IPS-15b (cell line): ENCODE data around the gene PTP4A2.
"Not testable (repeated sequence)": the region's sequence is repeated elsewhere in the genome, so short reads cannot be mapped to it uniquely, and the experiment has no call there.

Source experiments
- H3K27me3 ChIP-seq: one replicate; pipeline ENCODE4 v1.6.1; 2013; ENCODE audit warnings: low read length; ENCODE audit not compliant: control insufficient read depth, insufficient read depth
- H3K36me3 ChIP-seq: one replicate; pipeline ENCODE4 v1.6.1; 2013; ENCODE audit warnings: low read length; ENCODE audit not compliant: control insufficient read depth, insufficient read depth
- H3K4me1 ChIP-seq: one replicate; pipeline ENCODE4 v1.6.1; 2013; ENCODE audit warnings: mild to moderate bottlenecking, low read length; ENCODE audit not compliant: control insufficient read depth, insufficient read depth
- H3K4me3 ChIP-seq: one replicate; pipeline ENCODE4 v1.5.1; 2013; ENCODE audit warnings: low read depth, low read length
- H3K9ac ChIP-seq: one replicate; pipeline ENCODE4 v1.6.1; 2013; ENCODE audit warnings: low read depth, mild to moderate bottlenecking, low read length
- H3K9me3 ChIP-seq: one replicate; pipeline ENCODE4 v1.6.1; 2013; ENCODE audit warnings: mild to moderate bottlenecking, low read length; ENCODE audit not compliant: control insufficient read depth, insufficient read depth

Gene PTP4A2

DNA sequence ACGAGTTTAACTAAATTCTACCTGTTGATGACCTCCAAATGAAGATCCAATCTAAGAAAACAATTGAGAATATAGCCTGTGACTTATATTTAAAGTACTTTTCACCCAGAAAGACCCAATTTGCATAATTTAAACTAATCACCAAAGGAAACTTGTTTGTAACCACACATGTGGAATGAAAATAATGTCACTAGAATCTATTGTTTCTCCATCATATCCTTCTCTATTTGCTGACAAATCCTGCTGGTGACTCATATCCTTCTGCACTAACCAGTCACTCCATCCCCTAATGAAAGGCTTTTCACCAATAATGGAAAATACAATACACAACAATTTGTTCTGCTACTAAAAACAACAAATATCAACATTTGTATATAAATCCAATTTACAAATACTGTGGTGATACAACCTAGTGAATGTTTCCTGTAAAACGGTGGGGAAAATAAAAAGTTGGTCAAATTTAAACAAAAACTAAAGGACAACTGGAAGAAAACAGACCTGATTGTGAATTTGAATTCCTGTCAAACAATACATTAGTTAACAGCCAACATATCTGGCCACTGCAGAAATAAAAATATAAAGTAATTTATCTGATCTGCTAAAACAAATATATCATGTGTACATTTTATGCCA, 6.5 kb downstream of the PTP4A2 start:
- H3K27me3 ChIP-seq, result no peaks in the 10 kb centered on the region
- peaks cover 39% of the 10 kb centered on the region for H3K4me1 ChIP-seq
- no peak overlapping the region for H3K9ac ChIP-seq
- no peaks in the 10 kb centered on the region for H3K36me3 ChIP-seq
- H3K9me3 ChIP-seq, result no peaks in the 10 kb centered on the region
- H3K4me3 ChIP-seq, result peak overlapping the region; percentile 10

DNA sequence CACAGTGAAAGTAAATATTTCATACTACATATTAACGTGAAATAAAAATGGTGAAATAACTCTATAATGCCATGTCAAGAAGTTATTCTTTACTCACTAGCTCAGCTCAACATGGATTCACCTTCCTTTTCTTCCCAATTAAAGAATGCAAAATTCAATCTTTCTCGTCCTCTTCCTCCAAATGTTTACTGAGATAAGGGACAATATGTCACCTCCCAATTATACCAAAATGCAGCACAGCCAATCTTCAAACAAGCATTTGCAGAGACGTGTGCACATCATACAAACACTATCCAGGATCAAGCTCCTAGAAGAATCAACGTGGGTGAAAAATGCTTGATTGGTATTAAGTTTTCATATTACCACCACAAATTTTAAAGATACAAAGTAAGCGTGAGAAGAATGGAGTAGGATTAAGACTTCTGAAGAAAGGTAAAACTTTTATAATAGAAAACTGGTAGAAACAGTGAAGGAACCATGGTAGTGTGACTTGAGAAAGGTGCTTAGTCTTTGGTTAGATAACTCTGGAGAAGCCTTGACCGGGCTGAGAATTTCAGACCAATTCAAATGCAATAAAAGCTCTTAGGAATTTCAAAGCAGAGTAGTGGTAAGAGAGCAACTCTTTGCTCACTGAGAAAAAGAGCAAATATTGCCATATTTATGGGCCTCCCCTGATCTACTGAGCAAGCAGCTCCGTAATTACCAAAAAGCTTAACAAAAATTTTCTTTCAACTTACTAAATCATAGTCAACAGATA, 7.2 kb downstream of the PTP4A2 start:
- Histone ChIP-seq H3K9me3 (no peaks in the 10 kb centered on the region), H3K36me3 (no peaks in the 10 kb centered on the region), H3K9ac (no peak overlapping the region), H3K4me3 (peak overlapping the region; percentile 10), H3K4me1 (peaks cover 41% of the 10 kb centered on the region), H3K27me3 (no peaks in the 10 kb centered on the region)

DNA sequence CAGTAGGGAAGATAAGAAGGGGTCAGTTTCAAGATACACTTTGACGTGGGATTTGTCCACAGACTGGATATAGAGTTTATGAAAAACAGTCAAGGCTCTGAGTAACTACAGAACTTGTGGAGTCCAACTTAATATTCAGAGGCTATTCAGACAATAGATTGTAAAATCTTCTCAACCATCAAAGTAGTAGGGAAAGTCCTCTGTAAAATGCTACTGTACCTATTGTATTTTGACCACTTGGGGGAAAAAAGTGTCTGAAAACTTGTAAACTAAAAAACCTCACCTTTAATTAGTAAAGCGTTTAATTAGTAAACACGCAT, 10.5 kb downstream of the PTP4A2 start:
- H3K27me3 ChIP-seq, result no peaks in the 10 kb centered on the region
- no peak overlapping the region for H3K4me3 ChIP-seq
- H3K4me1 ChIP-seq, result peaks cover 37% of the 10 kb centered on the region
- no peaks in the 10 kb centered on the region for H3K36me3 ChIP-seq
- H3K9me3 ChIP-seq, result no peaks in the 10 kb centered on the region
- H3K9ac ChIP-seq, result no peak overlapping the region

DNA sequence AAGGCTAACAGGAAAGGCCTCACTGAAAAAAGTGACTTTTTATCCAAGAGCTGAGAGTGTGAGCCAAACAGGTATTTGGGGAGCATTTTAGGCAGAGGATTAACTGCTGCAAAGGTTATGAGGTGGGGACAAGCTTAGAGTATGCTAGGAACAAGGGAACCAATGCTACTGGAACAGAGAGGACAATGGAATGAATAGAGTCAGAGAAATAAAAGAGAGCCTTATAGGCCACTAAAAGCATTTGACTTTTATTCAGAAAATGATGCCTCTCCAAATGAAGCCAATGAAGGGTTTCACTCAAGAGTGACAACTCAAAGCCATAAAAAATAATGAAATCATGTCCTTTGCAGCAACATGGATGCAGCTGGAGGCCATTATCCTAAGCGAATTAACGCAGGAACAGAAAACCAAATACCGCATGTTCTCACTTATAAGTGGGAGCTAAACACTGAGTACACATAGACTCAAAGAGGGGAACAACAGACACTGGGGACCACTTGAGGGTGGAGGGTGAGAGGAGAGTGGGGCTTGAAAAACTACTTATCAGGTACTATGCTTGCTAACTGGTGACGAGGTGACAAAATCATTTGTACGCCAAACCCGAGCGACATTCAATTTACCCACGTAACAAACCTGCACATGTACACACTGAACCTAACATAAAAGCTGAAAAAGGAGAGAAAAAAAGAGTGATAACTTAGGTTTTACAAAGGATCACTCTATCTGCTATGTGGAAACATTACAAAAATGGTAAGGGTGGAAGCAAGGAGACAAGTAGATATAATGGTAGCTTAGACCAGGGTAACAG, 11.1 kb downstream of the PTP4A2 start:
- H3K27me3 ChIP-seq, result no peaks in the 10 kb centered on the region
- peaks cover 31% of the 10 kb centered on the region for H3K4me1 ChIP-seq
- no peaks in the 10 kb centered on the region for H3K9me3 ChIP-seq
- no peak overlapping the region for H3K4me3 ChIP-seq
- no peaks in the 10 kb centered on the region for H3K36me3 ChIP-seq
- no peak overlapping the region for H3K9ac ChIP-seq

DNA sequence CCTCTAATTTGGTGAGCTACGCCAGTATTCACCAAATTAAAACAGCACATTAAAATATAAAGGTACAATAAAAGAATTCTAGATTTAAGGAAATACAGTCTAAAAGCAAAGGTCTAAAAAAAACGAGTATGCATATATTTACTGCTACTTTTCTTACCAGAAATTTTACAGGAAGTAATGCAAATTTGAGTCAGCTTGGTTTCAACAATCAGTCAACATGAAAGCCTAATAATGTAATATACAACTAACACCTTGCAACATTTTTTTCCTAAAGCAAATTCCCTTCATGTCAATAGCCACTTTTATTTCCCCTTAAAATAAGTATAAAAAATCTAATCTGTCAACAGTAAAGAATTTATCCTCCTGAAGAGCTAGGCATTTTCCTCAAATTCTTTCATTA, 11.9 kb downstream of the PTP4A2 start:
- no peaks in the 10 kb centered on the region for H3K27me3 ChIP-seq
- no peak overlapping the region for H3K4me3 ChIP-seq
- no peak overlapping the region for H3K9ac ChIP-seq
- peaks cover 23% of the 10 kb centered on the region for H3K4me1 ChIP-seq
- no peaks in the 10 kb centered on the region for H3K9me3 ChIP-seq
- no peaks in the 10 kb centered on the region for H3K36me3 ChIP-seq

DNA sequence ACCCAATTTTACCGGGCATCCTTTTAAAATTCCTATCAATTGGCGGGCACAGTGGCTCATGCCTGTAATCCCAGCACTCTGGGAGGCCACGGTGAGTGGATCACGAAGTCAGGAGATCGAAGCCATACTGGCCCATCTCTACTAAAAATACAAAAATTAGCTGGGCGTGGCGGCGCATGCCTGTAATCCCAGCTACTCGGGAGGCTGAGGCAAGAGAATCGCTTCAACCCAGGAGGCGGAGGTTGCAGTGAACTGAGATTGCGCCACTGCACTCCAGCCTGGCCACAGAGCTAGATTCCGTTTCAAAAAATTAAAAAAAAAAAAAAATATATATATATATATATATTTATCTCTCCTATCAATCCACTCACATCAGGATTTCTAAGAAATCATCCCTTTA, 12.3 kb downstream of the PTP4A2 start:
- not testable (repeated sequence) for H3K9me3 ChIP-seq, H3K9ac ChIP-seq, H3K36me3 ChIP-seq, H3K27me3 ChIP-seq, H3K4me3 ChIP-seq
- H3K4me1 ChIP-seq, result peaks cover 19% of the 10 kb centered on the region

DNA sequence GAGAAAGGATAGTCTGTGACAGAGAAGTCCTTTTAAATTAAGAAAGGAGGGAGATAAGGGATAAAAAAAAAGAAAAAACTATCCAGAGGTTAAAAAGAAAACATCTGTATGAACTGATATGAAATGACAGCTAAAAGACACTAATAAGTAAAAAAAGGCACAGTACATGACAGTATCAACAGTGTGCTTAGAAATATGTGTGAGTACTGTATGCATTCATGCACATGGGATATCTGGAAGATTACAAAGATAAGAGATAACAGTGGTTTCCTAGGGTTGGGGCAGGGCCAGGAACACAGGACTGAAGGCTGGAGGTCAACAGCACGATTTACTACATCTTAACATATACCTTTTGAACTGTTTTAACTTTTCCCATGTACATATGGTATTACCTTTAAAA, 13.3 kb downstream of the PTP4A2 start:
- Histone ChIP-seq H3K4me3 (no peak overlapping the region), H3K27me3 (no peaks in the 10 kb centered on the region), H3K9ac (no peak overlapping the region), H3K9me3 (no peaks in the 10 kb centered on the region), H3K36me3 (no peaks in the 10 kb centered on the region), H3K4me1 (peaks cover 15% of the 10 kb centered on the region)

DNA sequence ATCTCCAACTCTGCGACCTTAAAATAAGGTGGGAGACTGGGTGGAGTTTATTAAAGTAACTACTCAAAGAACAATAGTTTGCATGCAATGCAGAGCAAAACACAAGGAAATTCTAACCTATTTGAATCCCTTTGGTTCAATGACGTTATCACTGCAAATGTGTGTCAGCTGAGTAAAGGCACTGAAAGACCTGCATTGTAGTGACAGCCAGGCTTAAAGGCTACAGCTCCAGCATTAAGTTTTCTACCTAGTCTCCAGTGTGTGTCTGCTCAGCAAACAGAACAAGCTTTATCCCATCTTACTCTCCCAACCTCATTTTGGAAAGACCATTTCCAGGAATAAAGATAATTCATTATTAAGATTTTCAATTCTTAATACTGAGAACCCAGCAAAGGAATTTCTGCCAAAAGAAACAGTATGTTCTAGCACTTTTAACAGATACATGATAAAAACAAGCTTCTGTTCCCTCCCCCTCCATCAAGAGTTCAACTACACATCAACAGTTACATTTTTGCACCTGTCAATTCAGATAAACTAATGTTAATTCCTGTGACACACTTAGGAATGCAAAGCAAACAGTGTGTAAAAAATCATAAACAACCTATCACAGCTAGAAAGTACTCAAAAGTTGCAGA, 14.2 kb downstream of the PTP4A2 start:
- Histone ChIP-seq H3K9ac (no peak overlapping the region), H3K4me1 (peaks cover 15% of the 10 kb centered on the region), H3K36me3 (no peaks in the 10 kb centered on the region), H3K27me3 (no peaks in the 10 kb centered on the region), H3K4me3 (no peak overlapping the region), H3K9me3 (no peaks in the 10 kb centered on the region)

DNA sequence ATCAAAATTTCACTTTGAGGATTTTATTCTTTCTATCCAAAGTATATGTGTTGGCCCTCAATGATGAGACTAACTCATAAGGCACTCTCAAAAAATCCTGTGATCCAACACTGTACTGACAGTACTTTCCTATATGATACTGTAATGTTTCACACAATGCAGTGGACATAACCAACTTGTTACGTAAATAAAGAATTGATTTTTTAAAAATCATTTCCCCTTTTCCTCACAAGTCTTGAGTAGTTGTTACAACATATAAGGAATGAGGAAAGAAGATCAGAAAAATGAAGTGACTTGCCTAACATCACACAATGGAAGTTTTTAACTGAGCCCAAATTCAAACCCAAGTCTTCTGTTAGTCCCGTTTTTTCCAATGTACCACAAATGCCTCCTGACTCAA, 17.2 kb downstream of the PTP4A2 start:
- no peaks in the 10 kb centered on the region for H3K4me1 ChIP-seq
- H3K4me3 ChIP-seq, result no peak overlapping the region
- H3K9me3 ChIP-seq, result no peaks in the 10 kb centered on the region
- no peaks in the 10 kb centered on the region for H3K27me3 ChIP-seq
- H3K36me3 ChIP-seq, result no peaks in the 10 kb centered on the region
- H3K9ac ChIP-seq, result no peak overlapping the region

DNA sequence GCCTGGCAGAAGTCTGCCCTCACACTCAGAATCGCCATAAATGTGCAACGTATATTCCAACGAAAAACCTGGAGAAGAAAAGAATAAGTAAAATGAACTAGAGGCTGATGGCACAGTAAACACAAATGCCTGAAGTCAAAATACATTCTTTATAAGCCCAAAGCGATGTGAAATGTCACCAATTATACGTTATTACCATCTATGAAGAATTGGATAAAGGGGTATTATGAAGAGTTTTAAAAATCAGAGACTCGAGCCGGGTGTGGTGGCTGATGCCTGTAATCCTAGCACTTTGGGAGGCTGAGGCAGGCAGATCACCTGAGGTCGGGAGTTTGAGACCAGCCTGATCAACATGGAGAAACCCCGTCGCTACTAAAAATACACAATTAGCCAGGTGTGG, 18.6 kb downstream of the PTP4A2 start:
- Histone ChIP-seq H3K27me3 (no peaks in the 10 kb centered on the region), H3K36me3 (peaks cover 5% of the 10 kb centered on the region), H3K4me1 (no peaks in the 10 kb centered on the region), H3K9ac (no peak overlapping the region), H3K4me3 (no peak overlapping the region), H3K9me3 (no peaks in the 10 kb centered on the region)

DNA sequence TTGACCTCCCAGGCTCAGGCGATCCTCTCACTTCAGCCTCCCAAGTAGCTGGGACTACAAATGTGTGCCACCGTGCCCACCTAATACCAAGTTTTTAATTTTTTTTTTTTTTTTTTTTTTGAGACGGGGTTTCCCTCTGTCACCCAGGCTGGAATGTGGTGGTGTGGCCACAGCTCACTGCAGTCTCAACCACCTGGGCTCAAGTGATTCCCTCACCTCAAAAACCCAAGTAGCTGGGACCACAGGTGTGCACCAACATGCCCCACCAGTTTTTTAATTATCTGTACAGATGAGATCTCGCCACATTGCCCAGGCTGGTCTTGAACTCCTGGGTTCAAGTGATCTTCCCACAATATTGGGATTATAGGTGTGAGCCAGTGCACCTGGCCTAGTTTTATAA, 22.7 kb downstream of the PTP4A2 start:
- Histone ChIP-seq H3K27me3 (no peaks in the 10 kb centered on the region), H3K4me1 (no peaks in the 10 kb centered on the region), H3K9ac (no peak overlapping the region), H3K4me3 (no peak overlapping the region), H3K36me3 (peaks cover 6% of the 10 kb centered on the region), H3K9me3 (no peaks in the 10 kb centered on the region)
